Vagina (tissue), 2 donors: ENCODE measurements around the gene MAP3K7. TPM values are rescaled to one million over a fixed set of nuclear protein-coding genes. Genes with fewer than 3 reads are reported as not detected.

Experiments
- DNase-seq, 2 donors: peaks; one replicate each; pipeline ENCODE4 v3.0.0-alpha.2; 2017; ENCODE audit errors: extremely low spot score in 2 of 2
- H3K27ac ChIP-seq: fragments of 200-600 bp; sonication (generic); one replicate; pipeline ENCODE4 v1.5.1; 2019
- H3K27me3 ChIP-seq: fragments of 200-600 bp; sonication (generic); one replicate; pipeline ENCODE4 v1.5.1; 2019
- H3K36me3 ChIP-seq, 2 donors: fragments of 200-600 bp; sonication (generic); one replicate each; pipeline ENCODE4 v1.5.1; 2017 to 2019
- H3K4me1 ChIP-seq: fragments of 200-600 bp; sonication (generic); one replicate; pipeline ENCODE4 v1.5.1; 2019
- H3K4me3 ChIP-seq, 2 donors: fragments of 200-600 bp; sonication (generic); 1 replicate in 1 of 2; 2 replicates in 1 of 2; pipeline ENCODE4 v1.5.1; 2016 to 2019
- H3K9me3 ChIP-seq: fragments of 200-600 bp; sonication (generic); one replicate; pipeline ENCODE4 v1.5.1; 2019
- POLR2A ChIP-seq, 2 donors: fragments of 450-650 bp; IDR thresholded peaks; one replicate each; pipeline ENCODE4 v1.6.1; 2017; ENCODE audit warnings: antibody characterized with exemption in 2 of 2, mild to moderate bottlenecking in 2 of 2, moderate library complexity in 2 of 2
- POLR2AphosphoS5 ChIP-seq, 2 donors: sonication (generic); formaldehyde crosslinking; IDR thresholded peaks; one replicate each; pipeline ENCODE4 v1.9.0; 2017; ENCODE audit warnings: antibody characterized with exemption in 2 of 2, mild to moderate bottlenecking in 2 of 2, low read depth in 1 of 2; ENCODE audit not compliant: insufficient read depth in 1 of 2
- intact Hi-C: fragments of 100-400 bp; cut with DNase I; formaldehyde crosslinking; loops from one replicate; pipeline ENCODE4 v1.15.1; 2023
- total RNA-seq: library from RNA; depleted of rRNA; stranded (reverse); fragments of >200 nt; gene quantifications from one replicate; pipeline ENCODE4 v1.2.3, GENCODE V29; 2016
- TF ChIP-seq, protein P1 (sequence below), 3 experiments: fragments of 450-650 bp in 2 of 3; fragments of 200-600 bp in 1 of 3; sonication (generic) in 1 of 3; IDR thresholded peaks; one replicate each; pipeline ENCODE4 v1.5.1; 2017 to 2019; ENCODE audit warnings: antibody characterized with exemption in 3 of 3, mild to moderate bottlenecking in 2 of 3, moderate library complexity in 2 of 3

The MAP3K7 gene
- total RNA-seq, 1 donor from 2014 or later: 27.0 TPM

DNA sequence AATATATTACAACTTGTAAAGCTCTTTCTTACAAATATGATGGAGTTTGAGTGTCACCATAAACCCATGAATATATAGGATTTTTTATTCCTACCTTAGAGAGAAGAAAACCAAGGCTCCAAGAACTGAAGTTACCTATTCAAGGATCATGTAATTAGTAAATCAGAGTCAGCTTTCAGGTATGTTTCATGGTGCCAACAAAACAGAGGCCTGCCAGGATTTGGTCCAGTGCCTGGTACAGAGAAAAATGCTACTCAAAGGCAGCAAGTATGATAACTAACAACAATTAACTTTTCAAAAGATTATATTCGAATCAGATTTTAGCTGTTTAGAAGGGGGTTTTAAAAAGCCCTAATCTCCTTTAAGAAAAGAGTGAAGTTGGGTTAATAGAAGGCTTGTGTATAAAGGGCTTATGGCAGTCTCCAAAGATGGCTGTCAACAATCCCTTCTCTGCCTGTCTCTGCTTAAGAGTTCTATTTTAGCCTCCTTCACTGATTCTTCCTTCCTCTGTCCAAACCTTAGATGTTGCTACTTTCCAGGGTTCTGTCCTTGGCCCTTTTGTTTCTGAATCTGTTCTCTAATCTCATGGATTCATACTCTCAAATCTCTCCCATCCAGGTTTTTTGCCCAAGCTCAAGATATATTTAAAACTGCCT is 7.8 kb downstream of the MAP3K7 start:
- H3K27ac ChIP-seq: no peak overlapping the region
- no peaks in the 10 kb centered on the region for H3K9me3 ChIP-seq
- TF ChIP-seq, protein P1, sequence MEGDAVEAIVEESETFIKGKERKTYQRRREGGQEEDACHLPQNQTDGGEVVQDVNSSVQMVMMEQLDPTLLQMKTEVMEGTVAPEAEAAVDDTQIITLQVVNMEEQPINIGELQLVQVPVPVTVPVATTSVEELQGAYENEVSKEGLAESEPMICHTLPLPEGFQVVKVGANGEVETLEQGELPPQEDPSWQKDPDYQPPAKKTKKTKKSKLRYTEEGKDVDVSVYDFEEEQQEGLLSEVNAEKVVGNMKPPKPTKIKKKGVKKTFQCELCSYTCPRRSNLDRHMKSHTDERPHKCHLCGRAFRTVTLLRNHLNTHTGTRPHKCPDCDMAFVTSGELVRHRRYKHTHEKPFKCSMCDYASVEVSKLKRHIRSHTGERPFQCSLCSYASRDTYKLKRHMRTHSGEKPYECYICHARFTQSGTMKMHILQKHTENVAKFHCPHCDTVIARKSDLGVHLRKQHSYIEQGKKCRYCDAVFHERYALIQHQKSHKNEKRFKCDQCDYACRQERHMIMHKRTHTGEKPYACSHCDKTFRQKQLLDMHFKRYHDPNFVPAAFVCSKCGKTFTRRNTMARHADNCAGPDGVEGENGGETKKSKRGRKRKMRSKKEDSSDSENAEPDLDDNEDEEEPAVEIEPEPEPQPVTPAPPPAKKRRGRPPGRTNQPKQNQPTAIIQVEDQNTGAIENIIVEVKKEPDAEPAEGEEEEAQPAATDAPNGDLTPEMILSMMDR (IDR thresholded peaks at IDR 0.05): no peak
- TF ChIP-seq POLR2A (IDR thresholded peaks at IDR 0.05) (no peak), POLR2AphosphoS5 (IDR thresholded peaks at IDR 0.05; ENCODE audit: insufficient read depth in 1 of 2, low read depth in 1 of 2) (no peak)
- DNase-seq: no peak
- no peaks in the 10 kb centered on the region for H3K27me3 ChIP-seq
- peaks cover 44% of the 10 kb centered on the region for H3K4me1 ChIP-seq
- intact Hi-C loops: no loop called here
- no peaks in the 10 kb centered on the region for H3K36me3 ChIP-seq
- H3K4me3 ChIP-seq: no peak overlapping the region

DNA sequence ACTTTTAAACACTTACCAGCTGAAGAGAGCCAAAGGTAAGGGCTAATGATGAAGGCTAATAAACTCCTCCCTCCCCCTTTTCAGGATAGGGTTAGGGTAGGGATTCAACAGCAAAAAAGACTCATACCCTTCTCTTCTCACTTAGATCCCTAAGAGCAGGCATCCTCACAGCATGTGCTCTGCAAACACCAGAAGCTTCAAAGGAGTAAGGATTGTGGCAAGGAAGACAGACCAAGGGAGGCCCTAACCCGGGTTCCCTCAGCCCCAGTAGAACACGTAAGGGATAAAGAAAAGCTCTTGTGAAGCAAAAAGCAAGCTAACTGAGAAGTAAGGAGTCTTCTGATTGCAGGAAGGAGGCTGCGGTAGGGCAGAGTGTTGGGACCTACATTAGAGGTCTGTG is 11.6 kb downstream of the MAP3K7 start:
- TF ChIP-seq POLR2A (IDR thresholded peaks at IDR 0.05) (no peak), POLR2AphosphoS5 (IDR thresholded peaks at IDR 0.05; ENCODE audit: insufficient read depth in 1 of 2, low read depth in 1 of 2) (no peak)
- TF ChIP-seq, protein P1 (IDR thresholded peaks at IDR 0.05): no peak
- no peak overlapping the region for H3K27ac ChIP-seq

DNA sequence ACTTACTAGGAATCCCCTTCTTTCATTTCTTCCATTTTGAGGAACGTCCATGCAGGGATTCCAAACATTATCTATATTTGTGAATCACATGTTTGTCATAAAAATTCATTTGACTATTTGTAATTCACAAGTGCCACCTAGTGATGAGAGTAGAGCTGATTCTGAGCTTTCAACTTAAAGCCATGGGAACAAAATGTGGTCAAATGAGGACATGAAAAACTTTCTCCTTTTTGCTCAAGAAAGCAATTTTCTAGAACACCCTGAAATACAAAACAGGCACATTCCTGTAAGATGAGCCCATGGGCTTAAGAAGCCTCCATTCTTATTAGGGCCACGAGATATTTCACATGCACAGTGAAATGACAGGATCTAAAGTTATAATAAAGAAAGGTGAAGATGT is 12.3 kb downstream of the MAP3K7 start:
- Histone ChIP-seq H3K4me3 (no peak overlapping the region), H3K36me3 (no peaks in the 10 kb centered on the region), H3K4me1 (peaks cover 13% of the 10 kb centered on the region), H3K9me3 (no peaks in the 10 kb centered on the region), H3K27ac (no peak overlapping the region), H3K27me3 (no peaks in the 10 kb centered on the region)
- TF ChIP-seq POLR2AphosphoS5 (IDR thresholded peaks at IDR 0.05; ENCODE audit: insufficient read depth in 1 of 2, low read depth in 1 of 2): no peak
- TF ChIP-seq, protein P1 (IDR thresholded peaks at IDR 0.05): no peak
- no peak for TF ChIP-seq POLR2A (IDR thresholded peaks at IDR 0.05)
- intact Hi-C loops: no loop called here
- no peak for DNase-seq

More for the DNA sequence above, 11.6 kb downstream of the MAP3K7 start:
- no peak overlapping the region for H3K4me3 ChIP-seq
- no peaks in the 10 kb centered on the region for H3K9me3 ChIP-seq
- H3K27me3 ChIP-seq: no peaks in the 10 kb centered on the region
- H3K36me3 ChIP-seq: no peaks in the 10 kb centered on the region
- intact Hi-C loops: no loop called here
- no peak for DNase-seq
- peaks cover 13% of the 10 kb centered on the region for H3K4me1 ChIP-seq

DNA sequence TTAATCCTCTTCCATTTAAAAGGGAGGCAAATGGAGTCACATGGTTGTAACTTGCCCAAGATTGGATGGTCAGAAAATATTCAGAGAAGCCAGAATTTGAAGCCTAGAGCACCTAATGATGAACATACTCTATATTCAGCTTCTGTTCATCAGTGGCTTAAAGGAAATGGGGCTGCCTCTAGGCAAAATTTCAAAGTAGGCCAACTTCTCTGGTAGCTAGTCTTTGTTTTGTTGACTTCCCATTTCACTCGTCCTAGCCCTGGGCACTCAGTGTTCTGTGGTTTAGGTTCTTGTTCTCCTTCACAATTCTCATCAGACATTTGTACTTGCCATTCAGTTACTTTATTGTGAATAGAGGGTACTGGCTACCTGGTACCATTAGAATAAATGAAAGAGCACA is 13.2 kb downstream of the MAP3K7 start:
- H3K36me3 ChIP-seq: no peaks in the 10 kb centered on the region
- no peak for DNase-seq
- no peaks in the 10 kb centered on the region for H3K9me3 ChIP-seq
- H3K4me3 ChIP-seq: no peak overlapping the region
- H3K27me3 ChIP-seq: no peaks in the 10 kb centered on the region
- H3K4me1 ChIP-seq: peaks cover 6% of the 10 kb centered on the region
- TF ChIP-seq, protein P1 (IDR thresholded peaks at IDR 0.05): no peak
- no peak for TF ChIP-seq POLR2AphosphoS5 (IDR thresholded peaks at IDR 0.05; ENCODE audit: insufficient read depth in 1 of 2, low read depth in 1 of 2)
- no peak for TF ChIP-seq POLR2A (IDR thresholded peaks at IDR 0.05)
- H3K27ac ChIP-seq: no peak overlapping the region
- intact Hi-C loops: no loop called here

DNA sequence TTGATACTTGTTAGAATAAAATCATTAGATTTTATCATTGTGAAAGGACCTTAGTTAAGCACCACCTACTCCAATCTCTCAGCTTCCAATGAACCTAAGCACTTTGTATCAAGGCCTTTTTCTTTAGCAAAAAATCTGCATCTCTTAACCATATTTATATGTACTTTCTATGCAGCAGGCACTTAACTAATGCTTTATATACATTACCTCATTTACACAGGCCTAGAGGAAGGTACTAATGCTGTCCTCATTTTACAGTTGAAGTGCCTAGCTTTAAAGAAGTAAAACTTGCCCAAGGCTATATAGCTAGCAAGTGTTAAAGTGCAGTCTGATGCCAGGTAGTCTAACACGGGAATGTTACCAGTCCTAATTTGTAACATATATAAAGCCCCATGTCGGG is 14.0 kb downstream of the MAP3K7 start:
- no peak overlapping the region for H3K4me3 ChIP-seq
- no peak for DNase-seq
- no peaks in the 10 kb centered on the region for H3K27me3 ChIP-seq
- H3K36me3 ChIP-seq: no peaks in the 10 kb centered on the region
- TF ChIP-seq, protein P1 (IDR thresholded peaks at IDR 0.05): no peak
- TF ChIP-seq POLR2AphosphoS5 (IDR thresholded peaks at IDR 0.05; ENCODE audit: insufficient read depth in 1 of 2, low read depth in 1 of 2) (no peak), POLR2A (IDR thresholded peaks at IDR 0.05) (no peak)
- H3K4me1 ChIP-seq: no peaks in the 10 kb centered on the region
- no peaks in the 10 kb centered on the region for H3K9me3 ChIP-seq
- intact Hi-C loops: no loop called here
- no peak overlapping the region for H3K27ac ChIP-seq
